Measurements from ENCODE around the gene PHF23. TPM values are rescaled to one million over a fixed set of nuclear protein-coding genes. Genes with fewer than 3 reads are reported as not detected.

Gene PHF23
- total and polyA plus RNA-seq, 9 of the 15 experiments (the other 6 are each of a cell fraction or from before 2014, with no cell fraction given): 7.4 to 87.5 (median 33.7) TPM

DNA sequence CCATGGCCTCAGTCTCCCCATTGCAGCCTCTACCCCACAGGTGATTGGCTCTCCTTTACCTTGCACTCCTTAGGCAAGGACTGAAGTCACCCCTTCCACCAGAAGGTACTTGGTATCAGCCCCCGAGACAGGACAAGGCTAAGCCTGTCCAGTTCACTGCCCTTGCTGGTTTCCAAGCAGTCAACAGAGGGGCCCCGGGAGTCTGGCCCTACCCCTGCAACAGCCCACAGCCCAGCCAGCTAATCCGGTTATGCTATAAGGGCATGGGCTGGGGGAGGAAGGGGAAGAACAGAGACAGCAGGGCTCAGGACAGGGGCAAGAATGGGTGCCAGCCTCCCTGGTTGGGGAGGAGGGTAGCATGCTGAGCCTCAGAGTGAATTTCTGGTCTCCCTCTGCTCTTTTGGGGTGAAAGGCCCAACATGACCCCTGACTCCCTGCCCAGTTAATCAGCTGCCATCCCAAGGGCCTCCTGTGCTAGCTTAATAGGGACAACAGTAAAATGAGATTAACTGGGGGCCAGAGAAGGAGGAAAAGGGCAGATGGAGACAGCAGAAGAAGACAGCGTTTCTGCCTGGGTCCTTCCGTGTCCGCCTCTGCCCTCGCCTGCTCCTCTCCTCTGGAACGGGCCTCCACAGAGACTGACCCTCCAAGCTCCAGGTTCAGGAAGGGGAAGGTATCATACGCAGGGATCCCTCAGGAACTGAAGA is 30.4 kb downstream of the PHF23 start:
- no peak overlapping the region for H3K4me2 ChIP-seq (ENCODE audit: insufficient read depth, low read length)
- WGBS (ENCODE audit: insufficient coverage, low coverage, missing lambda C conversion rate): 73% methylated on average over 4 of the region's 9 CpGs
- peaks cover 7 to 41% of the 10 kb centered on the region in 2 experiments; a peak in 4 of 5 replicates for H3K4me1 ChIP-seq (replicated peaks in 1 of 2; ENCODE audit: control insufficient read depth in 2 of 2, insufficient read depth in 2 of 2, low read length in 2 of 2)
- no peaks in the 10 kb centered on the region; the same call in 2 of the 3 replicates for H3K36me3 ChIP-seq (ENCODE audit: control insufficient read depth, insufficient read depth, low read length)
- no peak overlapping the region for H3K27ac ChIP-seq (ENCODE audit: extremely low read depth, low read depth, low read length)
- in situ Hi-C loops (cut with MboI) (no loop called here), intact Hi-C loops (cut with micrococcal nuclease) (no loop called here)
- FAIRE-seq (no peak), ATAC-seq (no peak), DNase-seq (ENCODE audit: extremely low read depth in 1 of 4, low spot score in 3 of 4) (no peak)
- H3K79me2 ChIP-seq (ENCODE audit: control insufficient read depth, insufficient read depth, low read length): peaks cover 14% of the 10 kb centered on the region; the same call in 2 of the 3 replicates
- H3K9me3 ChIP-seq (replicated peaks; ENCODE audit: control insufficient read depth, insufficient read depth, low read depth, low read length): no peaks in the 10 kb centered on the region
- no peak overlapping the region for H3K9ac ChIP-seq (ENCODE audit: insufficient read depth in 1 of 2, low read depth in 2 of 2, low read length in 2 of 2)
- H2AFZ ChIP-seq (ENCODE audit: low read depth, low read length): no peak overlapping the region
- CTCF ChIA-PET (ENCODE audit: low intra/inter-chr PET ratio): no interaction called here
- H3K9me1 ChIP-seq (ENCODE audit: control insufficient read depth, insufficient read depth, low read length): no peaks in the 10 kb centered on the region
- no TSS peak for BruUV-seq (replicated peaks)
- no peak overlapping the region for H3K4me3 ChIP-seq
- no peaks in the 10 kb centered on the region for H3K27me3 ChIP-seq (ENCODE audit: control insufficient read depth in 2 of 2, insufficient read depth in 2 of 2, low read length in 2 of 2)
- POLR2A ChIA-PET: interaction anchor here (0.6 kb wide), 2 partner anchors 16 to 195 kb away, joined by 3 to 4 read pairs; no protein-coding TSS in a partner anchor
- peaks cover 3% of the 10 kb centered on the region; the same call in 1 of the 2 replicates for H4K20me1 ChIP-seq (replicated peaks; ENCODE audit: control insufficient read depth, insufficient read depth, low read length)
- TF ChIP-seq POLR2H (tag; IDR thresholded peaks at IDR 0.05; ENCODE audit: low read depth) (no peak), XRCC4 (IDR thresholded peaks at IDR 0.05; ENCODE audit: extremely low read depth, insufficient read depth, insufficient read length) (no peak), ZBTB7A (IDR thresholded peaks at IDR 0.05; ENCODE audit: borderline replicate concordance, control insufficient read depth, low read depth, low read length) (no peak), NCOA1 (IDR thresholded peaks at IDR 0.05; ENCODE audit: low read depth) (no peak), ARNT (IDR thresholded peaks at IDR 0.05) (no peak), MEIS2 (IDR thresholded peaks at IDR 0.05; ENCODE audit: partially characterized antibody) (no peak), ZFP1 (CRISPR knock-in tag; IDR thresholded peaks at IDR 0.05) (no peak), SREBF1 (IDR thresholded peaks at IDR 0.05; ENCODE audit: borderline replicate concordance, low read depth, low read length) (no peak), HNRNPLL (IDR thresholded peaks at IDR 0.05; ENCODE audit: low read depth, low read length, poor library complexity, severe bottlenecking) (no peak), RBBP5 (IDR thresholded peaks at IDR 0.05; ENCODE audit: borderline replicate concordance, insufficient read depth, low read length, poor library complexity, severe bottlenecking) (no peak), TRIM24 (IDR thresholded peaks at IDR 0.05) (no peak), HSF4 (CRISPR knock-in tag; IDR thresholded peaks at IDR 0.05; ENCODE audit: borderline replicate concordance) (no peak), POLR3A (IDR thresholded peaks at IDR 0.05; ENCODE audit: borderline replicate concordance, extremely low read depth, insufficient read depth, insufficient read length) (no peak)
- TF ChIP-seq, protein P1, sequence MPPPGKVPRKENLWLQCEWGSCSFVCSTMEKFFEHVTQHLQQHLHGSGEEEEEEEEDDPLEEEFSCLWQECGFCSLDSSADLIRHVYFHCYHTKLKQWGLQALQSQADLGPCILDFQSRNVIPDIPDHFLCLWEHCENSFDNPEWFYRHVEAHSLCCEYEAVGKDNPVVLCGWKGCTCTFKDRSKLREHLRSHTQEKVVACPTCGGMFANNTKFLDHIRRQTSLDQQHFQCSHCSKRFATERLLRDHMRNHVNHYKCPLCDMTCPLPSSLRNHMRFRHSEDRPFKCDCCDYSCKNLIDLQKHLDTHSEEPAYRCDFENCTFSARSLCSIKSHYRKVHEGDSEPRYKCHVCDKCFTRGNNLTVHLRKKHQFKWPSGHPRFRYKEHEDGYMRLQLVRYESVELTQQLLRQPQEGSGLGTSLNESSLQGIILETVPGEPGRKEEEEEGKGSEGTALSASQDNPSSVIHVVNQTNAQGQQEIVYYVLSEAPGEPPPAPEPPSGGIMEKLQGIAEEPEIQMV (tag; conservative IDR thresholded peaks at IDR 0.05; ENCODE audit: low read depth): no peak
- TF ChIP-seq, protein P2, sequence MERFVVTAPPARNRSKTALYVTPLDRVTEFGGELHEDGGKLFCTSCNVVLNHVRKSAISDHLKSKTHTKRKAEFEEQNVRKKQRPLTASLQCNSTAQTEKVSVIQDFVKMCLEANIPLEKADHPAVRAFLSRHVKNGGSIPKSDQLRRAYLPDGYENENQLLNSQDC (CRISPR knock-in tag; IDR thresholded peaks at IDR 0.05): no peak
- TF ChIP-seq, protein P3, sequence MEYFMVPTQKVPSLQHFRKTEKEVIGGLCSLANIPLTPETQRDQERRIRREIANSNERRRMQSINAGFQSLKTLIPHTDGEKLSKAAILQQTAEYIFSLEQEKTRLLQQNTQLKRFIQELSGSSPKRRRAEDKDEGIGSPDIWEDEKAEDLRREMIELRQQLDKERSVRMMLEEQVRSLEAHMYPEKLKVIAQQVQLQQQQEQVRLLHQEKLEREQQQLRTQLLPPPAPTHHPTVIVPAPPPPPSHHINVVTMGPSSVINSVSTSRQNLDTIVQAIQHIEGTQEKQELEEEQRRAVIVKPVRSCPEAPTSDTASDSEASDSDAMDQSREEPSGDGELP (CRISPR knock-in tag; IDR thresholded peaks at IDR 0.05; ENCODE audit: borderline replicate concordance): no peak
- TF ChIP-seq, protein P4, sequence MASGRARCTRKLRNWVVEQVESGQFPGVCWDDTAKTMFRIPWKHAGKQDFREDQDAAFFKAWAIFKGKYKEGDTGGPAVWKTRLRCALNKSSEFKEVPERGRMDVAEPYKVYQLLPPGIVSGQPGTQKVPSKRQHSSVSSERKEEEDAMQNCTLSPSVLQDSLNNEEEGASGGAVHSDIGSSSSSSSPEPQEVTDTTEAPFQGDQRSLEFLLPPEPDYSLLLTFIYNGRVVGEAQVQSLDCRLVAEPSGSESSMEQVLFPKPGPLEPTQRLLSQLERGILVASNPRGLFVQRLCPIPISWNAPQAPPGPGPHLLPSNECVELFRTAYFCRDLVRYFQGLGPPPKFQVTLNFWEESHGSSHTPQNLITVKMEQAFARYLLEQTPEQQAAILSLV (tag; IDR thresholded peaks at IDR 0.05): no peak

Measured in K562 (cell line).